Activated naive CD4-positive, alpha-beta T cell treated with anti-CD3 and anti-CD28 coated beads for 36 hours (primary cell): Measurements from ENCODE around the gene NHEJ1. TPM values are rescaled to one million over a fixed set of nuclear protein-coding genes. Genes with fewer than 3 reads are reported as not detected.
A peak's percentile ranks its signal among the peaks of the same experiment; 100 is the strongest.

ENCODE experiments used
- CTCF ChIA-PET: fragments of 350-600 bp; sonication (Branson Sonifier 250); formaldehyde crosslinking; loops from one replicate; lab custom pipeline; 2021; ENCODE audit warnings: antibody characterized with exemption; lab: Charles Lee
- DNase-seq: peaks from one replicate; pipeline ENCODE4 v3.0.0-alpha.2; 2020
- H3K27ac Mint-ChIP-seq: one replicate; pipeline ENCODE4 v1.8.0; 2021; ENCODE audit warnings: mild to moderate bottlenecking, mixed read lengths
- H3K27me3 Mint-ChIP-seq: one replicate; pipeline ENCODE4 v1.8.0; 2021; ENCODE audit warnings: low read depth, mixed read lengths
- H3K36me3 Mint-ChIP-seq: one replicate; pipeline ENCODE4 v1.8.0; 2021; ENCODE audit warnings: low read depth, mixed read lengths
- H3K4me1 Mint-ChIP-seq: one replicate; pipeline ENCODE4 v1.8.0; 2021; ENCODE audit warnings: low read depth, mixed read lengths
- H3K4me3 Mint-ChIP-seq: one replicate; pipeline ENCODE4 v1.8.0; 2021; ENCODE audit warnings: mild to moderate bottlenecking, moderate library complexity, mixed read lengths
- H3K9me3 Mint-ChIP-seq: one replicate; pipeline ENCODE4 v1.8.0; 2021; ENCODE audit warnings: mixed read lengths
- intact Hi-C: fragments of 100-400 bp; cut with micrococcal nuclease; formaldehyde crosslinking; loops from one replicate; pipeline ENCODE4 v1.15.1; 2023
- total RNA-seq, 2 experiments: library from RNA; stranded (reverse); gene quantifications; one replicate each; pipeline ENCODE4 v1.2.3, GENCODE V29; 2021

The NHEJ1 gene
- total RNA-seq, 2 experiments from 2014 or later: 24.4 to 26.6 TPM

- no peaks in the 10 kb centered on the region for H3K9me3 Mint-ChIP-seq
- intact Hi-C loops: loop anchor here (5.0 kb wide), 1 partner anchor 62 kb away; no protein-coding TSS in a partner anchor
- CTCF ChIA-PET: interaction anchor here (0.9 to 8.4 kb wide), 17 partner anchors 12 to 161 kb away, joined by 3 to 118 read pairs (median 6); partner anchors contain the start of gene NHEJ1
- peaks cover 58% of the 10 kb centered on the region for H3K27me3 Mint-ChIP-seq
- H3K4me3 Mint-ChIP-seq: no peak overlapping the region
- no peak for DNase-seq
- H3K4me1 Mint-ChIP-seq: peaks cover 18% of the 10 kb centered on the region
- no peaks in the 10 kb centered on the region for H3K36me3 Mint-ChIP-seq
- no peak overlapping the region for H3K27ac Mint-ChIP-seq
Measured at GRCh38 chr2:219059375-219059724, 101.3 kb downstream of the NHEJ1 start.

- H3K4me1 Mint-ChIP-seq: peaks cover 18% of the 10 kb centered on the region
- no peaks in the 10 kb centered on the region for H3K36me3 Mint-ChIP-seq
- H3K9me3 Mint-ChIP-seq: no peaks in the 10 kb centered on the region
- no peak overlapping the region for H3K27ac Mint-ChIP-seq
- intact Hi-C loops: loop anchor here (1.0 to 5.0 kb wide), 6 partner anchors 46 to 237 kb away; no protein-coding TSS in a partner anchor
- H3K27me3 Mint-ChIP-seq: peaks cover 58% of the 10 kb centered on the region
- no peak for DNase-seq
- no peak overlapping the region for H3K4me3 Mint-ChIP-seq
- CTCF ChIA-PET: interaction anchor here (0.6 to 8.4 kb wide), 38 partner anchors 7 to 584 kb away, joined by 3 to 118 read pairs (median 4); partner anchors contain the start of genes CFAP65, CNPPD1 and NHEJ1
Measured at GRCh38 chr2:219058541-219059374, 101.9 kb downstream of the NHEJ1 start.

DNA sequence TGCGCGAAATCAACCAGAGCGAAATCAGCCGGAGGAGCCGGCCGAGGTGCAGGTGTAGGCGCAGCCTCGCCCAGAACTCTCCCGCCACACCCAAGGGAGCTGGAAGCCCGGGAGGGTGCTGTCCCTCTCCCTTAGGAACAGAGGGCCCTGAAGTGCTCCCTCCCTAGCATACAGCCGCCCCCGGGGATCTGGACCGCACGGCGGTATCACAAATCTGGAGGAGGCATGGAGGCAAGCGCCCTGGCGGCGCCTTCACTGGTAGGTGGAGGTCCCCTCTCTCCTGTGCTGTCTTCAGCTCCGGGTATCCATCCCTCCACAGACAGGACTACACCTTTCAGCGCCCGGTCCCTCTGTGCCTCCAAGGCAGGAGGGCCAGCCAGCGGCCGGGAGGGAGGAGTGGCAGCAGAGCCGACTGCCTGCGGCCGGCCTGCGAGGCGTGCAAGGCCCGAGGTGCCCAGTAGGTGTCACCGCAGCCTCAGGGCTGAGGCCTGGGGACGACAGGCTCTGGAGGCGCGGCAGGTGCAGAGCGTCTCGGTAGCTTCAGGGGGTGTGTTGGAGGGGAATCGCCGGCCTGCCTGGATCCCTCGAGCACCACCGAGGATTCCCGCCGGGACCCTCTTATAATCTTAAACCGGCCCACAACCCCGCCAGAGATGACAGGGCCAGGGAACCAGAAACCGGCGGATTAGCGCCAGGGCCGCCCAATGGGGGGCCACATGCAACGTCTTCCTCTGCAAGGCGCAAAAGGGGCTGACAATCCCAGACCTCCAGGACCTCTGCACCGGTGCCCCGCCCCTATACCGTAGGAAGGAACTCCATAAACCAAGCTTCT, 102.7 kb downstream of the NHEJ1 start:
- Mint-ChIP-seq H3K9me3 (no peaks in the 10 kb centered on the region), H3K4me3 (peak overlapping the region; percentile 39), H3K36me3 (no peaks in the 10 kb centered on the region), H3K27ac (no peak overlapping the region), H3K27me3 (peaks cover 55% of the 10 kb centered on the region), H3K4me1 (peaks cover 18% of the 10 kb centered on the region)
- peak; percentile 85 for DNase-seq
- intact Hi-C loops: loop anchor here (1.0 to 5.0 kb wide), 6 partner anchors 46 to 237 kb away; no protein-coding TSS in a partner anchor
- CTCF ChIA-PET: interaction anchor here (0.6 to 8.4 kb wide), 37 partner anchors 8 to 583 kb away, joined by 3 to 118 read pairs (median 4); partner anchors contain the start of genes CFAP65, CNPPD1 and NHEJ1

GRCh38 chr2:219056896-219057708, 103.5 kb downstream of the NHEJ1 start:
- no peak overlapping the region for H3K27ac Mint-ChIP-seq

DNA sequence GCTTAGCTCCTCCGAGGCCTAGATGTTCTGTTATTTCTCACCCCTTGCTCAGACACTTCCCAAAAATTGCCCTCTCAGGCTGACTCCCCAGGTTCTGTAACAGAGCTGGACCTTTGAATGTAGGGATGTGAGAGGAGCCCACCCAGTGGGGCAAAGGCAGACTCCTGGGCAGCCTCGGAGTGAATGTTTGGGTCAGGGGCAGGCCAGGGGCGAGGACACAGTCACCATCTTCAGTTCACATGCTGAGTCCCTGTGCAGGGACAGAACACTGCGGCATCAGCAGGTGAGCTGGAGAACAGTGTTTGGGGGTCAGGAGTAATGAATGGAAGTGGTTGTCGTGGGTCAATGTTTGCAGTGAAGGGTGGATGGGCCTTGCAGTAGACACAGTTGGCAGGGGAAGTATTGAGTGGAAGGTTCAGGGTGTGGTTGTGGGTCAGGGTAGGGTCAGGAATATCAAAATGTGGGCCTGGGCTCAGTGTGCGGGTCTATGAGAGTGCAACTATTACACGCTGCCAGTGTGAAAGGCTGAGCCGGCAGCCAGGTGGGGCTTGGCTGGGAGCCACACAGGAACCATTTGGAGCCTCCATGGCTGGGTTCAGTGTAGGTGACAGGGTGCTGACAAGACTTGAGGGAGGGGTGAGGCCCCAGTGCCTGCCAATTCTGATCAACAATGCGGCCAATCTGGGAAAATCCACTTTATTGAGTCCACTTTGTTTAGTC, 104.3 kb downstream of the NHEJ1 start:
- CTCF ChIA-PET: interaction anchor here (1.5 to 8.4 kb wide), 4 partner anchors 15 to 99 kb away, joined by 3 to 118 read pairs (median 72); partner anchors contain the start of gene NHEJ1
- no peak overlapping the region for H3K27ac Mint-ChIP-seq
- H3K27me3 Mint-ChIP-seq: peaks cover 39% of the 10 kb centered on the region
- no peaks in the 10 kb centered on the region for H3K9me3 Mint-ChIP-seq
- intact Hi-C loops: loop anchor here (5.0 kb wide), 1 partner anchor 59 kb away; no protein-coding TSS in a partner anchor
- H3K4me1 Mint-ChIP-seq: peaks cover 18% of the 10 kb centered on the region
- no peaks in the 10 kb centered on the region for H3K36me3 Mint-ChIP-seq
- no peak for DNase-seq
- no peak overlapping the region for H3K4me3 Mint-ChIP-seq

More at GRCh38 chr2:219056896-219057708, 103.5 kb downstream of the NHEJ1 start:
- no peak overlapping the region for H3K4me3 Mint-ChIP-seq
- CTCF ChIA-PET: interaction anchor here (1.1 to 8.4 kb wide), 19 partner anchors 9 to 383 kb away, joined by 3 to 118 read pairs (median 5); partner anchors contain the start of genes CNPPD1 and NHEJ1
- no peaks in the 10 kb centered on the region for H3K36me3 Mint-ChIP-seq
- intact Hi-C loops: loop anchor here (5.0 kb wide), 1 partner anchor 60 kb away; no protein-coding TSS in a partner anchor
- peaks cover 18% of the 10 kb centered on the region for H3K4me1 Mint-ChIP-seq
- peaks cover 47% of the 10 kb centered on the region for H3K27me3 Mint-ChIP-seq
- no peak for DNase-seq
- H3K9me3 Mint-ChIP-seq: no peaks in the 10 kb centered on the region

DNA sequence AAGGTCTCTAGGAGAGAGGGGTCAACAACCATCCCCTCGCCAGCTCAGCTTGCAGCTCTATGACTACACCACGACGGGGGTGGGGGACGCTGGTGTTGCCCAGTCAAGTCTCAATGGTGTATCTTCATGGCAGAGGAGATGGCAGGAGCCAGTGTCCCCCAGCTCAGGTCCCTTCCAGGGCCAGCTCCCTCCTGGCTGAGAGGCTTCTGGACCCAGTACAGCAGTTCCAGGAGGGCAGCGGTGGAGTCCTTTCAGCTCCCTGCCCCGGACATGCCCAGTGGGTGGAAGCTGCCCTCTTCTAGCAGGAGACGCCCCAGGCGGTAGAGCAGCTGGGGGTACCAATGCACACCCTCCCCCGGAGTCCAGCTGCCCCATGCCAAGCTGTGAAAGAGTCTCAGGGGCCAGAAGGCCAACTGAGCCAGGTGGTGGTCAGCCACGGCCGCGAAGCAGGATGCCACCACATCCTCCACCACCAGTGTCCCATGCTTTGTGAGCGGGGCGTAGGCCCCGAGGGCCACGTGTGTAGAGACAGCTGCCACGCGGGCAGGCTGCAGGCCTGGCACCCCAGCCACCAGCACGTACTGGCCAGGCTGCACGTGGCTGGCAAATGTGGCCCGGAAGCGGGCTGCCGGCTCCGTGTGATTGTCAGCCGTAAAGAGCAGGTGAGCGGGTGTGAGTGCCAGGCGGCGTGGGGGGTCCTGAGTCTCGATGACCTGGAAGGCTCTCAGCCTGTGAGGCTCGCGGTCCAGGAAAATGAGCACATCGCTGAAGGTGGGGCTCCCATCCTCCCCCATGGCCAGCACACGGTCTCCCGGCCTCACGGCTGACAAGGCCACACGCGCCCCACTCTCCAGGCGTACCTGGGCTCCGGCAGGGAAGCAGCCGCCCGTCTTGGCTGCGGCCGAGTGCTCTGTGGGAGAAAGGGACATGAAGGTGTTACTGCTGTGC, 105.4 kb downstream of the NHEJ1 start:
- Mint-ChIP-seq H3K36me3 (no peaks in the 10 kb centered on the region), H3K27me3 (peaks cover 41% of the 10 kb centered on the region), H3K4me3 (no peak overlapping the region), H3K9me3 (no peaks in the 10 kb centered on the region), H3K4me1 (peaks cover 18% of the 10 kb centered on the region), H3K27ac (no peak overlapping the region)
- CTCF ChIA-PET: interaction anchor here (0.7 to 8.4 kb wide), 8 partner anchors 17 to 109 kb away, joined by 3 to 118 read pairs (median 6); partner anchors contain the start of gene NHEJ1
- DNase-seq: no peak
- intact Hi-C loops: loop anchor here (5.0 kb wide), 1 partner anchor 58 kb away; no protein-coding TSS in a partner anchor

- CTCF ChIA-PET: interaction anchor here (1.2 to 2.6 kb wide), 3 partner anchors 20 to 105 kb away, joined by 4 to 8 read pairs (median 7); no protein-coding TSS in a partner anchor
- peaks cover 33% of the 10 kb centered on the region for H3K27me3 Mint-ChIP-seq
- H3K27ac Mint-ChIP-seq: no peak overlapping the region
- no peaks in the 10 kb centered on the region for H3K4me1 Mint-ChIP-seq
- H3K9me3 Mint-ChIP-seq: no peaks in the 10 kb centered on the region
- intact Hi-C loops: loop anchor here (5.0 kb wide), 1 partner anchor 258 kb away; the partner anchor contains the start of gene PTPRN
- no peaks in the 10 kb centered on the region for H3K36me3 Mint-ChIP-seq
- DNase-seq: no peak
- H3K4me3 Mint-ChIP-seq: no peak overlapping the region
Measured at GRCh38 chr2:219049282-219049681, 111.3 kb downstream of the NHEJ1 start.

GRCh38 chr2:219045937-219046550, 114.6 kb downstream of the NHEJ1 start:
- Mint-ChIP-seq H3K36me3 (no peaks in the 10 kb centered on the region), H3K27ac (no peak overlapping the region), H3K27me3 (peaks cover 44% of the 10 kb centered on the region), H3K9me3 (no peaks in the 10 kb centered on the region), H3K4me3 (no peak overlapping the region), H3K4me1 (peaks cover 7% of the 10 kb centered on the region)
- intact Hi-C loops: loop anchor here (5.0 kb wide), 1 partner anchor 261 kb away; the partner anchor contains the start of gene PTPRN
- CTCF ChIA-PET: interaction anchor here (0.6 to 1.7 kb wide), 7 partner anchors 16 to 407 kb away, joined by 3 to 6 read pairs (median 4); no protein-coding TSS in a partner anchor
- peak; percentile 41 for DNase-seq

GRCh38 chr2:219042750-219043149, 117.9 kb downstream of the NHEJ1 start:
- Mint-ChIP-seq H3K9me3 (no peaks in the 10 kb centered on the region), H3K27me3 (peaks cover 40% of the 10 kb centered on the region), H3K27ac (no peak overlapping the region), H3K4me1 (peaks cover 8% of the 10 kb centered on the region), H3K36me3 (no peaks in the 10 kb centered on the region), H3K4me3 (no peak overlapping the region)
- CTCF ChIA-PET: interaction anchor here (0.7 to 3.5 kb wide), 5 partner anchors 13 to 112 kb away, joined by 3 to 19 read pairs (median 7); no protein-coding TSS in a partner anchor
- intact Hi-C loops: no loop called here
- no peak for DNase-seq
